ENCODE data around the gene CLDN17. TPM values are rescaled to one million over a fixed set of nuclear protein-coding genes. Genes with fewer than 3 reads are reported as not detected.

CLDN17 gene
- total and polyA plus RNA-seq, 2 of the 8 experiments (the other 6 are each of a cell fraction or from before 2014, with no cell fraction given): not detected

DNA sequence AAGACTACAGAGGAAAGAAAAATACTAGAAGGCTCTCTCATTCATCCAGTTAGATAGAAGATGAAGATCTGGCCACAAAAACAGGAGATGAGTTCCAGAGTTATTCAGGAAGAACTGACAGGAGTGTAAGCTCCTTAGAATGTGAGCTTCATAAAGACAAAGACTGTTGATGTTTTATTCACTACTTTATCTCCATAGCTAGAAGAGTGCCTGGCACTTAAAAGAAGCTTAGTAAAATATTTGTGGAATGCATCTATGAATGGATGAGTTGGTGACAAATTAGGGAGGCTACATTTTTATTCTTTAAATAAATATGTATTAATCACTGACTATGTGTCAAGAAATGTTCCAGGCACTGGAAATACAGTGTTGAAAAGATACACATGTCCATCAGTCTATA lies 13.8 kb downstream of the CLDN17 start (continued):
- no peak for TF ChIP-seq FOSL1 (IDR thresholded peaks at IDR 0.05; ENCODE audit: insufficient read depth, low read depth, low read length)
